LNCAP (cell line): ENCODE measurements around the gene C5orf24.

Experiments used
- CTCF ChIP-seq: fragments of 450-650 bp; IDR thresholded peaks from 2 replicates; pipeline ENCODE4 v1.5.1; 2017; ENCODE audit warnings: mild to moderate bottlenecking

Gene C5orf24

DNA sequence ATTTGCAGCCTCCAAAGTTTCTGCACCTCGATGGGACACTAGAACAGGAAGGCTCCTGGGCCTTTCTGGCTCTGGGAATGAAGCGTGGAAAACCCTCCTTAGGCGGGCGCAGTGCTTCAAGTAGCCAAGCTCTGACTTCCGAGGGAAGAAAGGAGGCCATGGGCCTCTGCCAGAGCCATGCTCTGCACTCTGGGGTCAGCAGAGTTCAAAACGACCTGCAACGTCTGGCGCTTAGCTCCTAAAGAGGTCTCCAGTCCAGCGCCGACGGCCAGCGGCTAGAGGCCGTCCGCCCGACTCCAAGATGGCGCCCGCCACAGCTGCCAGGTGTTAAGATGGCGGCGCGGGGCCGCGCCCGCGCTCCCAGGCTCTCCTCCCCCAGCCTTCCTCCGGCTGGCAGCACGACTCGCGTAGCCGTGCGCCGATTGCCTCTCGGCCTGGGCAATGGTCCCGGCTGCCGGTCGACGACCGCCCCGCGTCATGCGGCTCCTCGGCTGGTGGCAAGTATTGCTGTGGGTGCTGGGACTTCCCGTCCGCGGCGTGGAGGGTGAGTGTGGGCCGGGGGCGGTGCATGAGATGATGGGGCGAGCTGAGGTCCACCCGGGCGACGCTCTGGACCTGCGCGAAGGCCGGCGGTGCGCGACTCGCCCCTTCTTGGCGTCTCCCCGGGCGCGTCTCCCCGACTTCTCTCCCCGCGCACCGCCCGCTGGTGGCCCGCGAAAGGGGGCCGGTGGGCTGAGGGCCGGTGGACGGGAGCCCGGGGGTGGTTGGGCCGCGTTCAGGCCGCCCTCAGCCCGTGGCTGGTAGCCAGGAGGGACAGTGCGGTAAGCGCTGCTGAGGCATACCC lies 28.4 kb downstream of the C5orf24 start, which contains the start of gene TXNDC15:
TSS of gene TXNDC15 (plus strand) at position 385 of the 844 bp plus-strand sequence. CDS start at position 442, 57 bp downstream.
- no peak for TF ChIP-seq CTCF

DNA sequence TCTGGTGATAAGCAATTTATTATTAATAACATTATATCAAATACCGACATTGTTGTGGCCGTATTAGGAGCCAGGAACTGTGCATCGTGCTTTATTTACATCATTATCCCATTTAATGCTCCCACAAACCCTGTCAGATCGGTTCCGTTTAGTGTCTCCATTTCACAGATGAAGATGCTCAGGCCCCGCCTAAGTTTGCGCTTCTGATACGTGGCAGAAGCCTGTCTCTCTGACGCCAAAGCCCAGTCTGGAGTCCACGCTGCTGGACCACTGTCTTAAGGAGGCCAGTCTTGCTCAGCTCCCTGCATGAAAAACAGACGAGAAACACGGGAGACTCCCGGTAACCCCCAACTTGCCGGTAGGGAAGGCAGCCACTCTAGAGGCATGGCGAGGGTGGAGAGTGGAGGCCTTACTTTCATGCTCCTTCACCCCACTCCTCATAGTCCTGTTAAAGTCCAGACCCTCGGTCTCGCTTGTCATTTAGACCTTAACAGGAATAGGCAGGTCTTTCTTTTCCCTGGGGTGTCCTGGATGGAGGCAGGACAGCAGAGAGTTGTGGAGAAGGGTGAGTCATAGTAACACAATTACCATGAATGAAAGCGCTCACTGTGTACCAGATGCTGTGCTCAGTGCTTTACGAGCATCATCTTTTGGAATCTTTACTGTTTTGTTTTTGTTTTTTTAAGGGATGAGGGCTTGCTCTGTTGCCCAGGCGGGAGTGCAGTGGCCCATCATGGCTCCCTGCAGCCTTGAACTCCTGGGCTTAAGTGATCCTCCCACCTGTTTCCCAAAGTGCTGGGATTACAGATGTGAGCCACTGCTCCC lies 29.3 kb downstream of the C5orf24 start:
- no peak for TF ChIP-seq CTCF

GRCh38 chr5:134877159-134877558 lies 31.4 kb downstream of the C5orf24 start:
- no peak for TF ChIP-seq CTCF

- no peak for TF ChIP-seq CTCF
These were observed 32.6 kb downstream of the C5orf24 start for GRCh38 chr5:134878403-134878802.

DNA sequence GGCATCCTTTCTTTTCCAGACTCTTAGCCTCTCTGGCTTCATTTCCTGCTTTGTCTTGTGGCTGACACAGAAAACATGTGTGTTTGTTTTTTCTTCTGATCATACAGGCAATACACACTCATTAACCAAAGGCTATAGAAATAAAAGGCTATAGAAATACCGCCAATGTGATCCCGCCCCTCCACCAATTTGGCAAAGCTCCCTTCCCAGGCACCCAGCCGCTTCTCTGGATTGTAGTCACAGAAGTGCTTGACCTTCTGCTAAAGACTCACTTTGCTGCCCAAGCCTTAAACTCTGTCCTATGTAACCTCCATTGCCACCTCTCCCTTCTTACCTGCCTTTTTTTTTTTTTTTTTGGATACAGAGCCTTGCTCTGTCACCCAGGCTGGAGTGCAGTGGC lies 33.7 kb downstream of the C5orf24 start:
- TF ChIP-seq CTCF: no peak

DNA sequence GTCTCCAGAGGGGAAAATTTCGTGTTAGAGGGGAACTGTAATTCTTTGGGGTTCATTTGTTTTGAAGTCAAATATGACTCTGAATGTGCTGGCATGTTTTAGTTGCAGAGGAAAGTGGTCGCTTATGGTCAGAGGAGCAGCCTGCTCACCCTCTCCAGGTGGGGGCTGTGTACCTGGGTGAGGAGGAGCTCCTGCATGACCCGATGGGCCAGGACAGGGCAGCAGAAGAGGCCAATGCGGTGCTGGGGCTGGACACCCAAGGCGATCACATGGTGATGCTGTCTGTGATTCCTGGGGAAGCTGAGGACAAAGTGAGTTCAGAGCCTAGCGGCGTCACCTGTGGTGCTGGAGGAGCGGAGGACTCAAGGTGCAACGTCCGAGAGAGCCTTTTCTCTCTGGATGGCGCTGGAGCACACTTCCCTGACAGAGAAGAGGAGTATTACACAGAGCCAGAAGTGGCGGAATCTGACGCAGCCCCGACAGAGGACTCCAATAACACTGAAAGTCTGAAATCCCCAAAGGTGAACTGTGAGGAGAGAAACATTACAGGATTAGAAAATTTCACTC lies 41.9 kb downstream of the C5orf24 start:
- no peak for TF ChIP-seq CTCF

GRCh38 chr5:134889335-134889734 lies 43.6 kb downstream of the C5orf24 start:
- TF ChIP-seq CTCF: no peak
